K562 (cell line): ENCODE results near the gene SLC39A7. TPM values are rescaled to one million over a fixed set of nuclear protein-coding genes. Genes with fewer than 3 reads are reported as not detected.

Source experiments
- ETS2 ChIP-seq: IDR thresholded peaks from 2 replicates; pipeline ENCODE4 v1.6.1; 2016; ENCODE audit warnings: borderline replicate concordance, missing genetic modification characterization, mild to moderate bottlenecking, moderate library complexity, missing compliant biosample characterization; ENCODE audit not compliant: poor library complexity, severe bottlenecking
- HOMEZ ChIP-seq: fragments of 250-450 bp; sonication (Bioruptor Pico); IDR thresholded peaks from 2 replicates; pipeline ENCODE4 v1.4.0; 2020; ENCODE audit warnings: mild to moderate bottlenecking, moderate library complexity
- KDM1A ChIP-seq, 2 experiments: fragments of 450-650 bp; IDR thresholded peaks; 2 replicates each; pipeline ENCODE4 v1.6.1; 2016; ENCODE audit warnings: mild to moderate bottlenecking in 2 of 2
- NFRKB ChIP-seq: fragments of 450-650 bp; IDR thresholded peaks from 2 replicates; pipeline ENCODE4 v1.6.1; 2016; ENCODE audit warnings: low read depth
- REST ChIP-seq, 2 experiments: fragments of 450-650 bp; formaldehyde crosslinking in 1 of 2; IDR thresholded peaks; 2 replicates each; pipeline versions ENCODE4 v1.4.0 to v1.6.1; 2014 to 2020; ENCODE audit warnings: mild to moderate bottlenecking in 2 of 2, borderline replicate concordance in 1 of 2, low read depth in 1 of 2
- TSC22D4 ChIP-seq: fragments of 450-650 bp; IDR thresholded peaks from 2 replicates; pipeline ENCODE4 v1.6.1; 2016; ENCODE audit warnings: missing genetic modification characterization, missing biosample characterization, control low read depth
- polyA plus RNA-seq, 8 experiments: library from polyadenylated mRNA; depleted of rRNA in 4 of 8; stranded (reverse) in 5 of 8; unstranded in 3 of 8; fragments of >200 nt; fragmentation: Nextera tagmentation in 2 of 8; fragmentation: Illumina TruSeq in 1 of 8; extraction: Ambion mirVana in 2 of 8; extraction: Trizol in 1 of 8; gene quantifications; 2 replicates each; pipeline versions ENCODE4 v1.2.1 to v1.2.3, GENCODE V29; 2011 to 2014; ENCODE audit warnings: inconsistent platforms in 1 of 8, missing spikeins in 1 of 8
- total RNA-seq, 7 experiments: library from RNA; depleted of rRNA in 6 of 7; stranded (reverse); fragments of >200 nt in 6 of 7; fragmentation: Illumina TruSeq in 2 of 7; extraction: Trizol in 2 of 7; gene quantifications; 2 replicates each; pipeline versions ENCODE4 v1.2.1 to v1.2.3, GENCODE V29; 2011 to 2021; ENCODE audit warnings: low replicate concordance in 1 of 7
- TF ChIP-seq, protein P1 (sequence below): IDR thresholded peaks from 2 replicates; pipeline ENCODE4 v1.6.1; 2016; ENCODE audit warnings: missing genetic modification characterization, missing compliant biosample characterization
- TF ChIP-seq, protein P2 (sequence below): fragments of 250-450 bp; sonication (Bioruptor Pico); IDR thresholded peaks from 2 replicates; pipeline ENCODE4 v1.8.0; 2022; ENCODE audit warnings: inconsistent platforms, mild to moderate bottlenecking, moderate library complexity, borderline replicate concordance
- TF ChIP-seq, protein P3 (sequence below): fragments of 250-450 bp; sonication (Bioruptor Pico); IDR thresholded peaks from 2 replicates; pipeline ENCODE4 v1.5.0; 2022; ENCODE audit warnings: mild to moderate bottlenecking

Gene SLC39A7
- total and polyA plus RNA-seq, 9 of the 15 experiments (the other 6 are each of a cell fraction or from before 2014, with no cell fraction given): 21.7 to 169 (median 121) TPM

DNA sequence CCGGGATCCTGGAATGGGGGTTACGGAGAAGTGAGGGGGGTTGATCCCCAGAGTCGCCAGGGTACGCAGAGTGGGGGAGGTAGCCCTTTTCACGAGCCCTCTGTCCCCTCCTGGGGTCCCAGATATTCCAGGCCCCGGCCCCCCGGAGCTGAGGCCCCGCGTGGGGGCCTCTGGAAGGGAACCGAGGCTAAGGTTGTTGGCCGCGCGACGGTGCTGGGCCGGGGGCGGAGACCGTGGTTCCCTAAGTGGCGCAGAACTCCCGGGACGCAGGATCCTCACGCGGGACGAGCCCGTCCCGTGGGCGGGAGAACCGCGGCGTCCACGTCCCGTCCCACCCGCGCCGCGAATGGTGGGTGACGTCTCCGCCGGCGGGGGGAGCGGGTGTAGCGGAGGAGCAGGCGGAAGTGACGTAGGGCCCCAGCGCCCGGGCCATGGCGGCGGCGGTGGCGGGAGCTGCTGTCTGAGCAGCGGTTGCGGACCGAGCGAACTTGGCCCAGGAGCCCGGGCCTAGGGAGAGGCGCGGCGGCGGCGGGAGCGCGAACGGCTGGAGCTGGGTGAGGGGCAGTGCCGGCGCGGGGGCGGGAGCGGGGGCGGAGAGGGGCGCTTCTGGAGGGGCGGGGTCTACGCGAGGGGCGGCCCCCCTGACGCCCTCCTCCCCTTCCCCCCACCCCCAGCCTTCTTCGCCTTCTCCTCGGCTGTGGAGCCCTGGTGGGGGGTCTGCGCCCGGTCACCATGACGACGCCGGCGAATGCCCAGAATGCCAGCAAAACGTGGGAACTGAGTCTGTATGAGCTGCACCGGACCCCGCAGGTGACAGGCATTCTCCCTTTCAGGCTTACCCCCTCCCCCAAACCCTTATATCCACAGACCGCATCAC lies 7.7 kb downstream of the SLC39A7 start, which contains the start of gene RING1 (continued):
- no peak for TF ChIP-seq REST (IDR thresholded peaks at IDR 0.05; ENCODE audit: borderline replicate concordance)
- TF ChIP-seq REST (CRISPR knock-in tag; IDR thresholded peaks at IDR 0.05; ENCODE audit: low read depth): 0 out of 2 replicates have a peak, but pooled peaks have one; percentile 53
- TF ChIP-seq TSC22D4 (tag): no peak
- TF ChIP-seq, protein P1, sequence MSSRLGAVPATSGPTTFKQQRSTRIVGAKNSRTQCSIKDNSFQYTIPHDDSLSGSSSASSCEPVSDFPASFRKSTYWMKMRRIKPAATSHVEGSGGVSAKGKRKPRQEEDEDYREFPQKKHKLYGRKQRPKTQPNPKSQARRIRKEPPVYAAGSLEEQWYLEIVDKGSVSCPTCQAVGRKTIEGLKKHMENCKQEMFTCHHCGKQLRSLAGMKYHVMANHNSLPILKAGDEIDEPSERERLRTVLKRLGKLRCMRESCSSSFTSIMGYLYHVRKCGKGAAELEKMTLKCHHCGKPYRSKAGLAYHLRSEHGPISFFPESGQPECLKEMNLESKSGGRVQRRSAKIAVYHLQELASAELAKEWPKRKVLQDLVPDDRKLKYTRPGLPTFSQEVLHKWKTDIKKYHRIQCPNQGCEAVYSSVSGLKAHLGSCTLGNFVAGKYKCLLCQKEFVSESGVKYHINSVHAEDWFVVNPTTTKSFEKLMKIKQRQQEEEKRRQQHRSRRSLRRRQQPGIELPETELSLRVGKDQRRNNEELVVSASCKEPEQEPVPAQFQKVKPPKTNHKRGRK (tag): no peak
- peak; percentile 7; the same call in 1 of the 2 replicates for TF ChIP-seq HOMEZ (CRISPR knock-in tag)
- TF ChIP-seq, protein P2, sequence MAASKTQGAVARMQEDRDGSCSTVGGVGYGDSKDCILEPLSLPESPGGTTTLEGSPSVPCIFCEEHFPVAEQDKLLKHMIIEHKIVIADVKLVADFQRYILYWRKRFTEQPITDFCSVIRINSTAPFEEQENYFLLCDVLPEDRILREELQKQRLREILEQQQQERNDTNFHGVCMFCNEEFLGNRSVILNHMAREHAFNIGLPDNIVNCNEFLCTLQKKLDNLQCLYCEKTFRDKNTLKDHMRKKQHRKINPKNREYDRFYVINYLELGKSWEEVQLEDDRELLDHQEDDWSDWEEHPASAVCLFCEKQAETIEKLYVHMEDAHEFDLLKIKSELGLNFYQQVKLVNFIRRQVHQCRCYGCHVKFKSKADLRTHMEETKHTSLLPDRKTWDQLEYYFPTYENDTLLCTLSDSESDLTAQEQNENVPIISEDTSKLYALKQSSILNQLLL (CRISPR knock-in tag): no peak
- 0 out of 2 replicates have a peak, but pooled peaks have one; percentile 19 for TF ChIP-seq NFRKB
- peak in 1 of 2 experiments; percentile 47; a peak in 1 of 4 replicates for TF ChIP-seq KDM1A (IDR thresholded peaks at IDR 0.05)
- no peak for TF ChIP-seq ETS2 (tag)
- TF ChIP-seq, protein P3, sequence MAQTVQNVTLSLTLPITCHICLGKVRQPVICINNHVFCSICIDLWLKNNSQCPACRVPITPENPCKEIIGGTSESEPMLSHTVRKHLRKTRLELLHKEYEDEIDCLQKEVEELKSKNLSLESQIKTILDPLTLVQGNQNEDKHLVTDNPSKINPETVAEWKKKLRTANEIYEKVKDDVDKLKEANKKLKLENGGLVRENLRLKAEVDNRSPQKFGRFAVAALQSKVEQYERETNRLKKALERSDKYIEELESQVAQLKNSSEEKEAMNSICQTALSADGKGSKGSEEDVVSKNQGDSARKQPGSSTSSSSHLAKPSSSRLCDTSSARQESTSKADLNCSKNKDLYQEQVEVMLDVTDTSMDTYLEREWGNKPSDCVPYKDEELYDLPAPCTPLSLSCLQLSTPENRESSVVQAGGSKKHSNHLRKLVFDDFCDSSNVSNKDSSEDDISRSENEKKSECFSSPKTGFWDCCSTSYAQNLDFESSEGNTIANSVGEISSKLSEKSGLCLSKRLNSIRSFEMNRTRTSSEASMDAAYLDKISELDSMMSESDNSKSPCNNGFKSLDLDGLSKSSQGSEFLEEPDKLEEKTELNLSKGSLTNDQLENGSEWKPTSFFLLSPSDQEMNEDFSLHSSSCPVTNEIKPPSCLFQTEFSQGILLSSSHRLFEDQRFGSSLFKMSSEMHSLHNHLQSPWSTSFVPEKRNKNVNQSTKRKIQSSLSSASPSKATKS (CRISPR knock-in tag): no peak
